Activated naive CD8-positive, alpha-beta T cell treated with anti-CD3 and anti-CD28 coated beads, Interleukin-2, amount 50 U/mL, for 16 hours (primary cell): ENCODE measurements around the gene HCRTR1.

Experiments used
- DNase-seq: peaks from one replicate; pipeline ENCODE4 v3.0.0-alpha.2; 2020; ENCODE audit warnings: low read depth, low spot score

The HCRTR1 gene

GRCh38 chr1:31617218-31617915, at the start of gene HCRTR1:
Gene HCRTR1 (plus strand): TSS chr1:31617689. CDS start chr1:31619193, 1,504 bp downstream.
- no peak for DNase-seq

GRCh38 chr1:31567956-31568570, 49.4 kb upstream of the HCRTR1 start:
- DNase-seq: no peak

- DNase-seq: no peak
Measured at GRCh38 chr1:31568895-31569595, 48.4 kb upstream of the HCRTR1 start.

- DNase-seq: no peak
Measured at GRCh38 chr1:31569596-31570173, 47.8 kb upstream of the HCRTR1 start.

- no peak for DNase-seq
Measured at GRCh38 chr1:31570228-31570627, 47.3 kb upstream of the HCRTR1 start.

- DNase-seq: no peak
Measured at GRCh38 chr1:31570906-31571305, 46.6 kb upstream of the HCRTR1 start.

- DNase-seq: no peak
Measured at GRCh38 chr1:31571340-31572295, 45.9 kb upstream of the HCRTR1 start.

- no peak for DNase-seq
Measured at GRCh38 chr1:31572323-31573104, 45.0 kb upstream of the HCRTR1 start.

- DNase-seq: no peak
Measured at GRCh38 chr1:31573261-31573660, 44.2 kb upstream of the HCRTR1 start.

- DNase-seq: no peak
Measured at GRCh38 chr1:31574749-31575368, 42.6 kb upstream of the HCRTR1 start.

GRCh38 chr1:31575369-31576140, 41.9 kb upstream of the HCRTR1 start:
- no peak for DNase-seq

- DNase-seq: no peak
Measured at GRCh38 chr1:31576201-31576669, 41.3 kb upstream of the HCRTR1 start, which contains the start of gene TINAGL1. Gene TINAGL1 (plus strand): TSS chr1:31576515. CDS start chr1:31577149, 634 bp downstream.

GRCh38 chr1:31576743-31577455, 40.6 kb upstream of the HCRTR1 start:
- no peak for DNase-seq

GRCh38 chr1:31577515-31578192, 39.8 kb upstream of the HCRTR1 start:
- no peak for DNase-seq

- DNase-seq: no peak
Measured at GRCh38 chr1:31579374-31579773, 38.1 kb upstream of the HCRTR1 start.

- DNase-seq: no peak
Measured at GRCh38 chr1:31580513-31580870, 37.0 kb upstream of the HCRTR1 start.

- DNase-seq: no peak
Measured at GRCh38 chr1:31580891-31581603, 36.4 kb upstream of the HCRTR1 start.
